NCI-H2107 treated with DMSO at 0.1 percent for 48 hours (cell line): ENCODE measurements around the gene BMPER.

Experiments
- DNase-seq: peaks from one replicate; lab custom pipeline; 2025; ENCODE audit not compliant: unreplicated experiment; lab: John Stamatoyannopoulos, UW

BMPER gene

GRCh38 chr7:34016876-34017275 lies 111.5 kb downstream of the BMPER start:
- DNase-seq: no peak

- no peak for DNase-seq
Measured at GRCh38 chr7:34019301-34019790, 114.0 kb downstream of the BMPER start.

- no peak for DNase-seq
Measured at GRCh38 chr7:34022626-34023025, 117.3 kb downstream of the BMPER start.

- DNase-seq: no peak
Measured at GRCh38 chr7:34025600-34025999, 120.3 kb downstream of the BMPER start.

- DNase-seq: no peak
Measured at GRCh38 chr7:34026481-34027190, 121.3 kb downstream of the BMPER start.

GRCh38 chr7:34031156-34031555 lies 125.8 kb downstream of the BMPER start:
- no peak for DNase-seq

GRCh38 chr7:34034728-34035127 lies 129.4 kb downstream of the BMPER start:
- DNase-seq: no peak

- no peak for DNase-seq
Measured at GRCh38 chr7:34036051-34036920, 130.9 kb downstream of the BMPER start.

GRCh38 chr7:34036972-34037792 lies 131.8 kb downstream of the BMPER start:
- DNase-seq: no peak

GRCh38 chr7:34038816-34039470 lies 133.6 kb downstream of the BMPER start:
- DNase-seq: no peak

GRCh38 chr7:34041707-34042106 lies 136.4 kb downstream of the BMPER start:
- no peak for DNase-seq

GRCh38 chr7:34042406-34042805 lies 137.1 kb downstream of the BMPER start:
- DNase-seq: no peak

- DNase-seq: no peak
Measured at GRCh38 chr7:34043461-34044305, 138.3 kb downstream of the BMPER start.

GRCh38 chr7:34044306-34044643 lies 138.9 kb downstream of the BMPER start:
- no peak for DNase-seq

GRCh38 chr7:34044734-34045353 lies 139.5 kb downstream of the BMPER start:
- no peak for DNase-seq

GRCh38 chr7:34048445-34048844 lies 143.1 kb downstream of the BMPER start:
- DNase-seq: no peak

GRCh38 chr7:34054075-34054474 lies 148.7 kb downstream of the BMPER start:
- DNase-seq: no peak

- no peak for DNase-seq
Measured at GRCh38 chr7:34057136-34057535, 151.8 kb downstream of the BMPER start.

GRCh38 chr7:34057956-34058355 lies 152.6 kb downstream of the BMPER start:
- DNase-seq: no peak

GRCh38 chr7:34058801-34059135 lies 153.4 kb downstream of the BMPER start:
- DNase-seq: no peak
